Ovary (tissue), 9 donors: ENCODE data around the gene SUPT4H1. TPM values are rescaled to one million over a fixed set of nuclear protein-coding genes. Genes with fewer than 3 reads are reported as not detected.
"Not testable (repeated sequence)": the region's sequence is repeated elsewhere in the genome, so short reads cannot be mapped to it uniquely, and the experiment has no call there.

ENCODE experiments used
- DNase-seq, 5 donors: peaks; one replicate each; pipeline ENCODE4 v3.0.0-alpha.2; 2019 to 2020
- H3K27ac ChIP-seq, 2 donors: fragments of 200-600 bp; one replicate each; pipeline versions ENCODE4 v1.5.1 to v1.8.0; 2019 to 2022
- H3K27me3 ChIP-seq: fragments of 200-600 bp; one replicate; pipeline ENCODE4 v1.8.0; 2022
- H3K36me3 ChIP-seq: fragments of 200-600 bp; sonication (generic); one replicate; pipeline ENCODE4 v1.5.1; 2019
- H3K4me1 ChIP-seq: one replicate; pipeline ENCODE4 v1.8.1; 2013; ENCODE audit warnings: mild to moderate bottlenecking, moderate library complexity; ENCODE audit not compliant: insufficient read depth
- H3K4me3 ChIP-seq: fragments of 200-600 bp; sonication (generic); one replicate; pipeline ENCODE4 v1.5.1; 2017
- H3K9me3 ChIP-seq, 2 donors: fragments of 200-600 bp in 1 of 2; sonication (generic) in 1 of 2; one replicate each; pipeline versions ENCODE4 v1.5.1 to v1.8.1; 2013 to 2019; ENCODE audit warnings: mild to moderate bottlenecking in 1 of 2, moderate library complexity in 1 of 2
- EP300 ChIP-seq: sonication (generic); formaldehyde crosslinking; IDR thresholded peaks from one replicate; pipeline ENCODE4 v1.6.1; 2017; ENCODE audit warnings: antibody characterized with exemption
- POLR2A ChIP-seq: fragments of 450-650 bp; IDR thresholded peaks from one replicate; pipeline ENCODE4 v1.6.1; 2017; ENCODE audit warnings: antibody characterized with exemption, mild to moderate bottlenecking, moderate library complexity
- WGBS, 3 donors: extraction: QIAGEN DNeasy Blood & Tissue Kit in 1 of 3; methylation state at CpG; one replicate each; pipeline versions ENCODE4 v1.1.5 to v1.1.7; 2013 to 2017; 5-methylcytosine and 5-hydroxymethylcytosine counted together
- intact Hi-C, 4 donors: fragments of 100-400 bp; cut with DNase I; formaldehyde crosslinking; loops; one replicate each; pipeline versions ENCODE4 v1.11.0 to v1.15.1; 2022 to 2023
- polyA plus RNA-seq, 2 donors: library from polyadenylated mRNA; stranded (reverse); fragments of 200-250 nt in 1 of 2; fragments of 350-450 nt in 1 of 2; fragmentation: Illumina TruSeq in 1 of 2; extraction: RNeasy Lipid Tissue Mini Kit (QIAGEN cat#74804) in 1 of 2; gene quantifications; one replicate each; pipeline ENCODE4 v1.2.3, GENCODE V29; 2013 to 2014
- total RNA-seq, 7 donors: library from RNA; depleted of rRNA in 2 of 7; stranded (reverse); fragments of >200 nt in 2 of 7; fragmentation: NEBNext Ultra II Directional in 3 of 7; extraction: Animal tissue kit (Norgen Biotek cat#: 25700) in 3 of 7; gene quantifications; one replicate each; pipeline versions ENCODE4 v1.1.0 to v1.2.4, GENCODE V29; 2016 to 2023
- TF ChIP-seq, protein P1 (sequence below), 3 donors: fragments of 450-650 bp in 2 of 3; fragments of 200-600 bp in 1 of 3; IDR thresholded peaks; one replicate each; pipeline versions ENCODE4 v1.5.1 to v1.8.0; 2016 to 2022; ENCODE audit warnings: antibody characterized with exemption in 3 of 3, mild to moderate bottlenecking in 1 of 3
- donor health status: DM: no; HTN: no; CAD: no; lungs with moderate emphysema.
- donor health status: DM: no; HTN: no; CAD: no.
- donor health status: Bipolar disorder and iron deficiency.
- donor health status: DM: yes; HTN: yes; CAD: no.
- donor health status: DM: no; HTN: no; CAD: no.
- donor health status: DM: yes; HTN: yes; CAD: no.

The SUPT4H1 gene
- total and polyA plus RNA-seq, 9 donors, result 43.7 to 182 (median 66.0) TPM

DNA sequence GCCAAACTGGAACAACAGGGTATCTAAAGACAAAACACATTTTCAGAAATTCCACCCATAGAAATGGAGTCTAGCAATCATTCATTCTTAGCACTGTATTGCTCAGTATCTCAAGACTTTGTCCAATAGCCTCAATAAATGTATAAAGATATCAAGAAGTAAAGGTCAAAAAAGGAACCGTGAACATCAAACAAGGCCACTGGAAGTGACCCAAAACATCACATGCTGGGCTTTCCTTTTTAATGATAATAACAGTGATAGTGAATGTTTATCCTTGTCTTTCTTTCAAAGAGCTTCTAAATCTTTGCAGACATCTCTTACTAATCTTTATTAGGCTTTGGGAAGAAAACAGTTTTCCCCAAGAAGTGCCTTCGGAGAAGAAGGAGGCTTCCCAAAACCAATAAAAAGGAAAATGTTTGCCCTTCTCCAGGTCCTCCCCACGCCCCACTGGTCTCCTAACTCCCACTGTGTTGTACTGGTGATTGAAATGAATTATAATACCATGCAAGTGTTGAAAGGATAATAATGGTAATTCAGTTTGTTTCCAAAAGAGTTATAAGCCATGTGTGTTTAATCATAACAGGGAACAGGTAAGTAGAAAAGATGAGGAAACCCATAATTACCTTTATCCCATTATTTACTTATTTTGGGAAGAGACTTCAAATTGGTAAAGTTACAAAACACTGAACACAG lies 46.7 kb upstream of the SUPT4H1 start:
- no peak overlapping the region for H3K27ac ChIP-seq
- no peak for DNase-seq
- H3K27me3 ChIP-seq, result no peaks in the 10 kb centered on the region
- no peak overlapping the region for H3K4me3 ChIP-seq
- no peaks in the 10 kb centered on the region for H3K36me3 ChIP-seq
- intact Hi-C loops, result no loop called here
- no peaks in the 10 kb centered on the region for H3K9me3 ChIP-seq
- 33 to 35% (median 34%) methylated on average over 3 of the region's 3 CpGs for WGBS, 3 donors
- no peaks in the 10 kb centered on the region for H3K4me1 ChIP-seq
- TF ChIP-seq, protein P1, sequence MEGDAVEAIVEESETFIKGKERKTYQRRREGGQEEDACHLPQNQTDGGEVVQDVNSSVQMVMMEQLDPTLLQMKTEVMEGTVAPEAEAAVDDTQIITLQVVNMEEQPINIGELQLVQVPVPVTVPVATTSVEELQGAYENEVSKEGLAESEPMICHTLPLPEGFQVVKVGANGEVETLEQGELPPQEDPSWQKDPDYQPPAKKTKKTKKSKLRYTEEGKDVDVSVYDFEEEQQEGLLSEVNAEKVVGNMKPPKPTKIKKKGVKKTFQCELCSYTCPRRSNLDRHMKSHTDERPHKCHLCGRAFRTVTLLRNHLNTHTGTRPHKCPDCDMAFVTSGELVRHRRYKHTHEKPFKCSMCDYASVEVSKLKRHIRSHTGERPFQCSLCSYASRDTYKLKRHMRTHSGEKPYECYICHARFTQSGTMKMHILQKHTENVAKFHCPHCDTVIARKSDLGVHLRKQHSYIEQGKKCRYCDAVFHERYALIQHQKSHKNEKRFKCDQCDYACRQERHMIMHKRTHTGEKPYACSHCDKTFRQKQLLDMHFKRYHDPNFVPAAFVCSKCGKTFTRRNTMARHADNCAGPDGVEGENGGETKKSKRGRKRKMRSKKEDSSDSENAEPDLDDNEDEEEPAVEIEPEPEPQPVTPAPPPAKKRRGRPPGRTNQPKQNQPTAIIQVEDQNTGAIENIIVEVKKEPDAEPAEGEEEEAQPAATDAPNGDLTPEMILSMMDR (IDR thresholded peaks at IDR 0.05), result no peak
- TF ChIP-seq POLR2A (no peak), EP300 (no peak)

DNA sequence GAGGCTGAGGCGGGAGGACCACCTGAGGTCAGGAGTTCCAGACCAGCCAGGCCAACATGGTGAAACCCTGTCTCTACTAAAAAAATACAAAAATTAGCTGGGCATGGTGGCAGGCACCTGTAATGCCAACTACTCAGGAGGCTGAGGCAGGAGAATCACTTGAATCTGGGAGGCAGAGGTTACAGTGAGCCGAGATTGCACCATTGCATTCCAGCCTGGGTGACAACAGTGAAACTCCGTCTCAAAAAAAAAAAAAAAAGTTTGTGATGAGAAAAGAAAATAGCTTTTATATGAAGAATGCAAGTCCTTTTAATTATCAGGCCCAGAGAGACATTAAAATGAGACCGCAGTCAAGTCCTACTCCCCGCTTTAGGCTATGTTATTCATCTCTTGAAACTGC lies 45.4 kb upstream of the SUPT4H1 start:
- H3K27ac ChIP-seq, H3K36me3 ChIP-seq, H3K27me3 ChIP-seq, H3K4me3 ChIP-seq, H3K9me3 ChIP-seq, DNase-seq, H3K4me1 ChIP-seq, intact Hi-C loops: not testable (repeated sequence)
- 87 to 92% (median 89%) methylated on average over 5 of the region's 5 CpGs for WGBS, 3 donors

DNA sequence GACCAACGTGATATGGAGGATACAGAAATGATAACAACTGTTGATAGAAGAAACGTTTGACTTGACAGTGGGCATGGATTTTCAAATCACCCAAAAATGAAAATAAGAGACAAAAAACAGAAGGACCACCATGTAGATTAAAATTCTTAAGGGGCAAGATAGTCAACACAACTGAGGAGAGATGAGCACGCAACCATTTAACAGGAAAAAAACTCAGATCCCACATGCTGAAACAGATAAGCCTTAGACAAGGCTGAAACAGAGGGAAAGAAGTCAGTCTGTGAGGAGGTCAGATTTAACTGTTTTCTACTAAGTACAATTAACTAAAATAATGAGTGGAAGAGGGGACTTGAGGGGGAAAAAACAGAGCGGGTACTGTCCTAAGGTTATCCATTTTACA lies 44.2 kb upstream of the SUPT4H1 start:
- Histone ChIP-seq H3K4me3 (no peak overlapping the region), H3K36me3 (no peaks in the 10 kb centered on the region), H3K27me3 (no peaks in the 10 kb centered on the region), H3K9me3 (no peaks in the 10 kb centered on the region), H3K4me1 (no peaks in the 10 kb centered on the region), H3K27ac (no peak overlapping the region)
- TF ChIP-seq, protein P1 (IDR thresholded peaks at IDR 0.05), result no peak
- TF ChIP-seq EP300 (no peak), POLR2A (no peak)
- intact Hi-C loops, result no loop called here
- 49 to 72% (median 50%) methylated on average over 4 of the region's 4 CpGs for WGBS, 3 donors
- DNase-seq, result no peak

DNA sequence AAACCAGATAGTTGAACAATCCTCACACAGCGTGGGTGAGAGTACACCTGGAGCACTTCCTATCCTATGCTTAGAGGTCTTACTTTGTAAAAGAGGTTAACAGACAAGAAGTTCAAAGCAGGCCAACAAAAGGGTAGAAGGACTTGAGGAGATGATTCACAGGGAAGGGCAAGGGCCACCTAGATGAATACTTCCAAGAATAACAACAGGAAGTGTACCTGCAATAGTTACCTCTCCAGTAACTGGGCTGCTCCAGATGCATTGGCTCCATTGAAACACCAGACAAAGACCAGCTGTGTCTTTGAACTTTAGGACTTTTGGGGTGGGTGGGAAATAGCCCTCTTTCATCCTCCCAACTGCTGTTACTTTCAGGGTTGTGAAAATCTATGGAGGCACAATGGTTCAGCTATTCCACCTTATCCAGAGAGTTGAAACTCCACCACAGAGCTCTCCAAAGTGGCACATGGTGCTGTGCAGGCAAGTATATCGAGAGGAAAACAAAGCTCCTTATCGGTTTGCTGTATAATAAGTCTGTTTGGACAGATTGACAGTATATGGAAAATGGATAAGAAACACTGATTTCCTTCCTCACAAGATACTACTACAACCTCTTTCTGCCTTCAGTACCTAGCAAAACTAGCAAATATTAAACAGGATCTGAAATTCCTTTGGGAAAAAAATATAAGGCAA lies 42.7 kb upstream of the SUPT4H1 start:
- TF ChIP-seq, protein P1 (IDR thresholded peaks at IDR 0.05), result no peak
- TF ChIP-seq EP300, result no peak
- no peak for TF ChIP-seq POLR2A
- H3K27ac ChIP-seq, result no peak overlapping the region
- 81 to 90% (median 88%) methylated on average over 3 of the region's 3 CpGs for WGBS, 3 donors
- intact Hi-C loops, result no loop called here
- no peak overlapping the region for H3K4me3 ChIP-seq
- no peaks in the 10 kb centered on the region for H3K36me3 ChIP-seq
- DNase-seq, result no peak
- no peaks in the 10 kb centered on the region for H3K4me1 ChIP-seq
- no peaks in the 10 kb centered on the region for H3K27me3 ChIP-seq
- H3K9me3 ChIP-seq, result no peaks in the 10 kb centered on the region
